Tibial artery (tissue), 4 donors: ENCODE measurements around the gene ALDH1L2.

ENCODE experiments used
- DNase-seq, 2 donors: peaks; one replicate each; pipeline ENCODE4 v3.0.0-alpha.2; 2019
- H3K27ac ChIP-seq, 2 donors: fragments of 200-600 bp; sonication (generic) in 1 of 2; 1 replicate in 1 of 2; 2 replicates in 1 of 2; pipeline ENCODE4 v1.5.1; 2018 to 2019; ENCODE audit warnings: mild to moderate bottlenecking in 1 of 2
- H3K27me3 ChIP-seq, 2 donors: fragments of 200-600 bp; sonication (generic) in 1 of 2; one replicate each; pipeline versions ENCODE4 v1.5.1 to v1.6.0; 2016 to 2019
- H3K36me3 ChIP-seq, 3 donors: fragments of 200-600 bp; sonication (generic) in 2 of 3; one replicate each; pipeline ENCODE4 v1.5.1; 2016 to 2019; ENCODE audit warnings: mild to moderate bottlenecking in 2 of 3
- H3K4me1 ChIP-seq, 4 donors: fragments of 200-600 bp; sonication (generic) in 2 of 4; 1 replicate in 3 of 4; 2 replicates in 1 of 4; pipeline ENCODE4 v1.5.1; 2016 to 2019
- H3K4me3 ChIP-seq, 2 donors: fragments of 200-600 bp; sonication (generic) in 1 of 2; 1 replicate in 1 of 2; 2 replicates in 1 of 2; pipeline ENCODE4 v1.5.1; 2018 to 2019; ENCODE audit warnings: mild to moderate bottlenecking in 2 of 2
- H3K9me3 ChIP-seq, 3 donors: fragments of 200-600 bp; sonication (generic) in 1 of 3; one replicate each; pipeline ENCODE4 v1.5.1; 2016 to 2019
- intact Hi-C: fragments of 100-400 bp; cut with DNase I; formaldehyde crosslinking; loops from one replicate; pipeline ENCODE4 v1.15.0; 2023; ENCODE audit warnings: low total_unique reads
- TF ChIP-seq, protein P1 (sequence below), 2 experiments: fragments of 200-600 bp in 1 of 2; fragments of 450-650 bp in 1 of 2; IDR thresholded peaks; one replicate each; pipeline ENCODE4 v1.5.1; 2017 to 2019; ENCODE audit warnings: antibody characterized with exemption in 2 of 2, mild to moderate bottlenecking in 1 of 2, moderate library complexity in 1 of 2

ALDH1L2 gene

DNA sequence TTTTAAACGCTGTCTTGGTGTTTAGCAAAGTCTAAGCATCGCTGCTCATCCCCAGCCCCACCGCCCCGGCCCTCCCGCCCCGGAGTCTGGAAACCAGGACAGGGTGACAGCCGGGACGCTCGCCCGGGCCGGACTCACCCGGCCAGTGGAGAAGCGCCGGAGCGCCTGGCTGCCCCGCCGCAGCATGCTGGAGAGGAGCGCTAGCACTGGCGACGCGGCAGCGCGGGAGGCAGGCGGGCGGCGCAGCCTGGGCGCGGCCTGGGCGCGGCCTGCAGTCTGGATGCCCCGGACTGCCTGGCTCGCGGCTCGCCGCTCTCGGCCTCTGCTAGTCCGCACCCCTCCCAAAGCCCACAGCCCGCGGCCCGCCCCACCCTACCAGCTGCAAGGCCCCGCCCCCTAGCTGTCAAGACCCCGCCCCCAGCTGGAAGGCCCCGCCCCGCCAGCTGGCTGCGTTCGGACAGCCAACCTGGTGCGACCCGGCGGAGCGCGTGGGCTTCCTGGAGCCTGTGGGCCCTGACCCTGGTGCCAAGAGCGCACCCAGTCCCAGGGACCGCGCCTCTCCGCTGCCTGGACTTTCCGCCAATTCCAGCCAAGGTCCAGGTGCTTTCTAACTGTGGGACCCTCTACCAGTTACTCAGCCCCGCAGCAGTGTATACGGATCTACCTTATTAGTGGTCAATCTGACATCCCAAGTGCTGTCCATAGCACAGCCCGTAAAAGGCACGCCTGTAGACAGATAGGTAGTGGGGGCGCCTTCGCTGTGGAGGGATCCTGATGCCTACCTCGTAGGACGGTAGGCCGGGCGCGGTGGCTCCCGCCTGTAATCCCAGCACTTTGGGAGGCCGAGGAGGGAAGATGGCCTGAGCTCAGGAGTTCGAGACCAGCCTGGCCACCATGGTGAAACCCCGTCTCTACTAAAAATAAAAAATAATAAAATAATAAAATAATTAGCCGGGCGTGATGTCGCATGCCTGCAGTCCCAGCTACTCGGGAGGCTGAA is at the start of gene ALDH1L2:
Gene ALDH1L2, minus strand, starts transcription at position 208 of the 1,000 bp plus-strand sequence. Its CDS starts 22 bp downstream, at position 186.
- TF ChIP-seq, protein P1, sequence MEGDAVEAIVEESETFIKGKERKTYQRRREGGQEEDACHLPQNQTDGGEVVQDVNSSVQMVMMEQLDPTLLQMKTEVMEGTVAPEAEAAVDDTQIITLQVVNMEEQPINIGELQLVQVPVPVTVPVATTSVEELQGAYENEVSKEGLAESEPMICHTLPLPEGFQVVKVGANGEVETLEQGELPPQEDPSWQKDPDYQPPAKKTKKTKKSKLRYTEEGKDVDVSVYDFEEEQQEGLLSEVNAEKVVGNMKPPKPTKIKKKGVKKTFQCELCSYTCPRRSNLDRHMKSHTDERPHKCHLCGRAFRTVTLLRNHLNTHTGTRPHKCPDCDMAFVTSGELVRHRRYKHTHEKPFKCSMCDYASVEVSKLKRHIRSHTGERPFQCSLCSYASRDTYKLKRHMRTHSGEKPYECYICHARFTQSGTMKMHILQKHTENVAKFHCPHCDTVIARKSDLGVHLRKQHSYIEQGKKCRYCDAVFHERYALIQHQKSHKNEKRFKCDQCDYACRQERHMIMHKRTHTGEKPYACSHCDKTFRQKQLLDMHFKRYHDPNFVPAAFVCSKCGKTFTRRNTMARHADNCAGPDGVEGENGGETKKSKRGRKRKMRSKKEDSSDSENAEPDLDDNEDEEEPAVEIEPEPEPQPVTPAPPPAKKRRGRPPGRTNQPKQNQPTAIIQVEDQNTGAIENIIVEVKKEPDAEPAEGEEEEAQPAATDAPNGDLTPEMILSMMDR (IDR thresholded peaks at IDR 0.05): no peak
- no peaks in the 10 kb centered on the region for H3K9me3 ChIP-seq
- no peaks in the 10 kb centered on the region for H3K27me3 ChIP-seq
- peak; percentile 79 to 93 for DNase-seq
- no peaks in the 10 kb centered on the region for H3K36me3 ChIP-seq
- H3K4me1 ChIP-seq: peaks cover 0 to 21% (median 7%) of the 10 kb centered on the region in 4 donors
- H3K4me3 ChIP-seq: peak within 1 kb of the TSS; percentile 60 to 84
- intact Hi-C loops: no loop called here
- peak within 1 kb of the TSS; percentile 65 to 76 for H3K27ac ChIP-seq

DNA sequence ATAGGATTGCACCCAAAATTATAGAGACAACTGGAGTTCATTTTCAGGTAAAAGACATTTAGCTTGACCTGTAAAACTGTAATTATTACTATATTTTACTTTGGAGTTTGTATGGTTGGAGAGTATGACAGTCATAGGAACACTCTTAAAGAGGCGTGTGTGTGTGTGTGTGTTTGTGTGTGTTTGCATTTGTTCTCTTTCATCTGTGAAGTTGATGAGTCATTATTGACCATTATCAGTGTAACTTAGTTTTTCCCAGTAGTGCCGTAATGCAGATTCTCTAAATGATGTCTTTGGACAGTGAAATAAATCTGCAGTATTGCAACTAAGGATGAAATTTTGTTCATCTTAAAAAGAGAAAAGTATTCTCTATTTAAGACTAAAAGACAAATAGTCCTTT is 36.3 kb upstream of the ALDH1L2 start:
- Histone ChIP-seq H3K27ac (no peak overlapping the region), H3K36me3 (peaks cover 71 to 90% (median 87%) of the 10 kb centered on the region in 3 donors), H3K9me3 (no peaks in the 10 kb centered on the region), H3K27me3 (no peaks in the 10 kb centered on the region), H3K4me1 (no peaks in the 10 kb centered on the region), H3K4me3 (no peak overlapping the region)
- DNase-seq: no peak
- TF ChIP-seq, protein P1 (IDR thresholded peaks at IDR 0.05): no peak
- intact Hi-C loops: no loop called here

DNA sequence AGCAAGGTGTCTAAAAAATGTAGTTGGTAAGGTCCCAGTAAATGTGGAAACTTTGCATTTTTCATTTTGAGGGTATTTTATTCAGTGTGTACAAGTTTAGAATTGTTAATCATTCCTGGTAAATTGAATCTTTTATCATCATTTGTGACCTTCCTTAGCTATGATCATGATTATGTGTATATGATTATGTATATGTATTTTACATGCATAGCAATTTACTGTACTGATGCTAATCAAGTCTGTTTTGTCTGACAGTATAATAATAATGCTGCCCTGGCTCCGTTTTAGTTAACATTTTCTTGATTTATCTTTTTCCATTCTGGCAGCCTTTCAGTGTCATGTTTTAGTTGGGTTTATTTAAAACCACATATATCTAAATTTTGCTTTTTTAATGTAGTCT is 32.7 kb upstream of the ALDH1L2 start:
- TF ChIP-seq, protein P1 (IDR thresholded peaks at IDR 0.05): no peak
- H3K4me1 ChIP-seq: peaks cover 0 to 18% (median 0%) of the 10 kb centered on the region in 4 donors
- no peak overlapping the region for H3K27ac ChIP-seq
- intact Hi-C loops: no loop called here
- no peak for DNase-seq
- H3K36me3 ChIP-seq: peaks cover 52 to 68% (median 64%) of the 10 kb centered on the region in 3 donors
- no peaks in the 10 kb centered on the region for H3K9me3 ChIP-seq
- H3K4me3 ChIP-seq: no peak overlapping the region
- H3K27me3 ChIP-seq: no peaks in the 10 kb centered on the region

DNA sequence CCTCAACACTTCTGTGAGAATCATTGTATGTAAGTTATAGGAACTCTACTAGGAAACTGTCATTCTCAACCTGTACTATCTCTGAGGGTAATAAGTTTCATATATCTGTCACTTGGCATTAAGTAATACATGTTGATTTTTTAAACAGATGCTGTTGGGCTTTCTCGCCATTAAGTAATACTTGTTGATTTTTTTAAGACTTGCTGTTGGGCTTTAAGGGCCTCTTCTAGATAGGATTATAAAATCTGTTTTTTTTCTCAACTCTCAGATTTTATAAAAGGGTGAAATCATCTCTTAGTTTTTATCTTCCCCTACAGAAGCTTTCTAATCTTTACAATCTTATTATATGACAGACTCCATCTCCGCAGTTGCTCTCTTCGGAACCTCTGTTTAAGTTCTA is 28.8 kb upstream of the ALDH1L2 start:
- no peak overlapping the region for H3K4me3 ChIP-seq
- H3K27ac ChIP-seq: no peak overlapping the region
- no peak for DNase-seq
- peaks cover 28 to 39% (median 29%) of the 10 kb centered on the region in 3 donors for H3K36me3 ChIP-seq
- peaks cover 0 to 55% (median 16%) of the 10 kb centered on the region in 4 donors for H3K4me1 ChIP-seq
- H3K27me3 ChIP-seq: no peaks in the 10 kb centered on the region
- no peaks in the 10 kb centered on the region for H3K9me3 ChIP-seq
- intact Hi-C loops: no loop called here
- TF ChIP-seq, protein P1 (IDR thresholded peaks at IDR 0.05): no peak

DNA sequence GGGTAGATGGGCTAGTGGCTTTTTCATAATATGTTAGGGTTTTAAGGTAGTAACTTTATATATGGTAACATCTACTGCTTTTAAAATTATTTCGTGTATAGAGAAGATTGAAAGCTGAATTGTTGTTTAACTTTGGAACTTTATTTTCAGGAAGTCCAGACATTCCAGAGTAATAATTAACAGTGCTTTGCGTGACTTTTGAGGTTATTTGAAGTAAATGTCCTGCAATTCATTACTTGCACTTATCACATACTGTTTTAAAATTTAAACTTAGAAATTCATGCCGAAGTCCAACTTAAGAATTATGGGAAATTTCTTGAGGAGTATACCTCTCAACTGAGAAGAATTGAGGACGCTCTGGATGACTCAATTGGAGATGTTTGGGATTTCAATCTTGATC is 26.6 kb upstream of the ALDH1L2 start:
- H3K27ac ChIP-seq: no peak overlapping the region
- H3K4me3 ChIP-seq: no peak overlapping the region
- no peak for DNase-seq
- no peaks in the 10 kb centered on the region for H3K9me3 ChIP-seq
- H3K27me3 ChIP-seq: no peaks in the 10 kb centered on the region
- peaks cover 0 to 61% (median 16%) of the 10 kb centered on the region in 4 donors for H3K4me1 ChIP-seq
- TF ChIP-seq, protein P1 (IDR thresholded peaks at IDR 0.05): no peak
- intact Hi-C loops: no loop called here
- peaks cover 13 to 19% (median 13%) of the 10 kb centered on the region in 3 donors for H3K36me3 ChIP-seq
